HCEC 1CT (cell line): ENCODE data around the gene YTHDF1.
A peak's percentile ranks its signal among the peaks of the same experiment; 100 is the strongest.
"Not testable (repeated sequence)": the region's sequence is repeated elsewhere in the genome, so short reads cannot be mapped to it uniquely, and the experiment has no call there.

Experiments
- DNase-seq: peaks from one replicate; pipeline ENCODE4 v3.0.0-alpha.2; 2017

YTHDF1 gene

DNA sequence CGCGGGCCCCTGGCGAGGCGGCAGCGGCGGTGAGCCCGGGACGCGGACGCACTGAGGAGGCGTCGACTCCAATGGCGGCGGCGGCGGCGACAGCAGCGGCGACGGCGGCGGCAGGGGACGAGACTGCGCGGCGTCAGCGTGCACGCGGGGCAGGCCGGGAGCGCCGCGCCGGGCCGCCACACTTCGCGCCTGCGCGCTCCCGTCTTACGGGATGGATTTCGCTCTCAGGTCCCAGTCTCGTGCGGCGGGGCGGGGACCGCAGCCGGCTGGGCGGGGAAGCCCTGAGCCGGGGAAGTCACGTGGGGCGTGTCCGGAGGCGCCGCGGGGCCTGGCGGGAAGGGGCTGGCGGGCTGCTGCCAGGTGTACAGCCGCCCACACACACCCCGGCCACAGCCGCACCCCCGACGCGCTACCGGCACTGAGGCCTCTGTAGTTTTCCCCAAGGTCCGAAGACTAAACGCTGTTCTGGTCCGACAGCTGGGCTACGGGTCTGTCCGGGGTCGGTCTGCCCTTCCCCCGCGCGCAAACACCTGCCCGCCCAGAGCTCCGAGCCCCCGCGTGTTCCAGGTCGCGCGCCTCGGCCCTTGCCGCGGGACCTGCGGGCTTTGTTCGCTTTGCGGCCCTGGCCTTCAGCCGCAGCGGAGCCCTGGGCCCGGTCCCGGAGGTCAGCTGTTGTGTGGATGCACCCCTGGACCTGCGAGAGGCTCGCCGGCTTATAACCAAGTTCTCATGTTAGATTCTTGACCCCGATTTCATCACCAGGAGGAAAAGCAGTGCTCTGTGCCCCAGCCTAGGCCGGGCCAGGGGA, at the start of gene YTHDF1:
TSS of gene YTHDF1 (minus strand) at position 91 of the 808 bp plus-strand sequence. CDS start 239 bp downstream, outside the sequence.
- peak; percentile 93 for DNase-seq

DNA sequence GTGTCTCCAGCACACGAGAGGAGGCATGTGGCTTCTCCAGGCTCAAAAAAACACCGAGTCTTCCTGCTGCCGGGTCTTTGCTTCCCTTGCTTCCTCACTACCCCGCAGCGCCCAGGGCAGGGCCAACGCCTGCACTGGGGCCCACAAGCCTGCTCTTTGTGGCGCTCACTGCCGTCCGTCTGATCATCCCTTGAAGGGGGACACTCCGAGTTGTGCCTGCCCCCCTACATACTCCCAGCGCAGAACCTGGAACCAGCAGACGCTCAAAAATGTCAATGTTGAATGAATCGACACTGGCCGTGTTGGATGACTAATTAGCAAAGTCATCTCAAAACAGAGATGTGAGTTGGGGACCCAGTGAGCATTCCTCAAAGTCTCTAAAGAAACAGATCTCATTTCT, 48.6 kb upstream of the YTHDF1 start:
- DNase-seq, result no peak

DNA sequence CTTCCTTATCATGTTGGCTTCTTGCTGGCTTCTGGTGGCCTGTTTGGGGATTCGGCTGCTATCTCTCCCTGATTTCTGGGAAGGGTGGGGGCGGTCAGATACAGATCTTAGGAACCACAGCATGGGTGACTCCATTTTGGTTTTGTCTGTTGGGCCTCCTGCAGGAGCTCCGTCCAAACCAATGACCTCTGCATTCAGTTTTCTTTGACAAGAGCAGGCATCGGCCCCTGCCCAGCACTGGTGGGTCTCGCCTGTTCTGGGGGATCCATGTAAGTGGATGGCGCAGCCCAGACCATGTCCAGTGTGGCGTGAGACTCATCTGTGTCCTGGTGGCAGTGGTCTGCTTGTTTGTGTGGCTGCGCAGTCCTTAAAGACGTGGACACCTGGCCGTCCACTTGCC, 48.1 kb upstream of the YTHDF1 start:
- DNase-seq, result no peak

DNA sequence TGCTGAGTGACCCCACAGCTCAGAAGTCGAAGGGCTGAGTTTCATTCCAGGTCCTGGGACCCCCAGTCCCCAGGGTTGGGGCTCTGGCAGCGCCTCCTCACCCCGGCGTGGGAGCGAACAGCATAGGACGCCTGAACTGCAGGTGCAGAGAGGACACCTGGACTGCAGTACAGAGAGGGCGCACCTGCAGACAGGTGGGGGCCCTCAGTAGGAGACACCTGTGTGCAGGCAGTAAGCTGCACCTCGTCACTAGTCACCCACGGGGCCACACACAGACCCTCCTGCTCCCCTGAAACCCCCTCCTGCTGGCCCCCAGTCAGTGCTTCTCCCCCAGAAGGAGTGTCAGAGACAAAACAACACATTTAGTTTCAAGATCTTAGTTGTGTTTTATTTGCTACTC, 46.9 kb upstream of the YTHDF1 start:
- no peak for DNase-seq

DNA sequence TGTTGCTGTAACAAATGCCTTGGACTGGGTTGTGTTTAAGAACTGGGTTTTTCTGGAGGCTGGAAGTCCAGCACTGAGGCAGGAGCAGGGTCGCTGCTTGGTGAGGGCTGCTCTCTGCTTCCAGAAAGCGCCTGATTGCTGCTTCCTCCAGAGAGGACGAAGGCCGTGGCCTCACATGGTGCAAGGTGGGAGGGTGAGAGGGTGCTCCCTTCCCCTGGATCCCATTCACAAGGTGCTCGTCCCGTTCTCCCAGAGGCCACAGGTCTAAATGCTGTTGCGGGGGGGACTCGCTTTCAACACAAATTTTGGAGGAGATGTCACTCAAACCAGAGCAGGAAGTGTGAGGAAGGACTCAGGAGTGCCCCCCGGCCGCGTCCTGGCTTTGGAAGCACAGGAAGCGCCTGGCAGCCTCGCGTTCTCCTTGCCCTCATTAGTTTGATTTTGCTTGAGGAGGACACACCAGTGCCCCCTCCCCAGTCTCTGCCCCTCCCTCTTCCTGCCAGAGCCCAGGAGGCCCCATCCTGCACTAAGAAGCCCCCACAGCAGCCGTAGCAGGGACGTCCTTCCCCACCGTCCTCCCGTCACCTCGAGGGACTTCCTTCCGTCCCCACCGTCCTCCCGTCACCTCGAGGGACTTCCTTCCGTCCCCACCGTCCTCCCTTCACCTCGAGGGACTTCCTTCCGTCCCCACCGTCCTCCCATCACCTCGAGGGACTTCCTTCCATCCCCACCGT, 46.0 kb upstream of the YTHDF1 start:
- no peak for DNase-seq

DNA sequence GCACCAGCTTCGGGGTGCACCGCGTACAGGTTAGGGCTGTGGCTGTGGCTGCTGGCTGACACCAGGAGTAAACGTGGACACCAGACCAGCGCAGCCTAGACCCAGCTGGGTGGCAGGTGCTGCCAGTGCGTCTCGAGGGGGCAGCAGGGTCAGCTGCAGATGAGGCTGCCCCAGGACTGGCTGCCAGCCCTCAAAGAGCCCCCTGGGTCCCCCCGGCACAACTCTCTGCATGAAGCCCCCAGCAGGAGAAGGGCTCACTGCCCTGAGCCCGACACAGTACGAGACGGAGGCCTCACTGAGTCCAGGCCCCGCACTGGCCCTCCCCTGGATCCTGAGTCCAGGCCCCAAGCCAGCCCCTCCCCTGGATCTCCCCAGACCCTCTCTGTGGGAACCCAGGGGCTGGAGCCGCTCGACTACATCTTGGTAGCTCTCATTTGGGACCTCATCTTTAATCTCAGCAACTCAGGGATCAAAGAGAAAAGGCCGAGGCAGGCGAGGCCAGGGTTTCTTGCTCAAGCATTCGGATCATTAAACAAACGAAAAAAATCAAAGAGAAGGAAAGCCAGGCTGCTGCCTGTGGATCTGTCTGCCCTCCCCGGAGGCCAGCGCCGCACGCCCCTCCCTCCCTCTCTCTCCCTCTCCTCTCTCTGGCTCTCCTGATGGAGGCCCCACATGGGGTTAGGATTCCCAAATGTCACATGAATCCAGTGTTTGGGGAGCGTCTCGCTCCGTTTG, 45.3 kb upstream of the YTHDF1 start:
- no peak for DNase-seq

DNA sequence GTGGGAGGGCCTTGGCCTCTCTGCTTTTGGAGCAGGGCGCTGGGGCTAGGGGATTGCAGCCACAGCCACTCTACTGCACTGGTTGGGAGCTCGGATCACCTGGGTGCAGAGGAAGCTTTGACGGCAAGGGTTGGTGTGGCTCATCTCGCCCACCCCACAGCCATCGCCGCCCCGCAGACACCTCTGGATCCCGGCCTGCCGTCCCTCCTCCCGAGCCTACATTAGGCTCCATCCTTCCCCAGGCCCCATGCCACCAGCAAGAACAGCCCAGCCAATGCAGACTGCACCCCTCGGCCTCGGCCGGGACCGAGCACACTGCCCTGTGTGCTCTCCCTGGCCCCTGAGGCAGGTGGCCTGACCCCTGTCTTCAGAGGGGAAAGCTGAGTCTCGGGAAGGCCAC, 44.6 kb upstream of the YTHDF1 start:
- DNase-seq, result no peak

DNA sequence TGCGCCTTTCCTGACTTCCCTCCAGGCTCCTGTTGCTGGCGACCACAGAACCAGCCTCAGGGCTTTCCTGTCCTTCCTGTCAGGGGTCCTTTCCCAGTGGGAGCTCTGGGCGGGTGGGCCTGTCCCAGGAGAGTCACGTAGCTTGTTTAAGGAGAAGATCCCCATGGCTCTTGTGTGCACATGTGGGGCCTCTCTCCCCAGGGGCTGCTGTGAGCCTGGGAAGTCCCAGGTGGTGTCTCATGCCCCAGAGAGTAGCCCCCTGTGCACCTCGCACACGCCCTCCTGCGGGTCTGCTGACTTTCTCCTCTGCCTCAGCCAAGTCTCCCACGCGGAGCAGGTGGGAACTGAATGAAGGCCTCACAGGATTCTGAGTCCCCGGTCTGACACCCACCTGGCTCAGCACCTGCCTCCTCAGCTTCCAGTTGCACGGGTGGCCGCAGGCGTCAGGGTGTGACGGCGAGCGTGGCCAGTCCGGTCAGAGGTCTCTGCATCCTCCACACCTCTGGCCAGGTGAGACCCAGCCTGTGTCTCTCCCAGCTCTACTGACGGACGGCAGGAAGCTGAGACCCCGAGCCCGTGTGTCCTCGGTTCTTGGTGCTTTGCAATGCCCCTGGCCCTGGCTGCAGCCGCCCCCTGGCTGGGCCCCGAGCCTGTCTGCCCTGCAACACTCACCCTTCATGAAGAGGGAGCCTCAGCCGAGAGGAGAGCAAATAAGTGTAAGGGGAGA, 44.0 kb upstream of the YTHDF1 start:
- no peak for DNase-seq

DNA sequence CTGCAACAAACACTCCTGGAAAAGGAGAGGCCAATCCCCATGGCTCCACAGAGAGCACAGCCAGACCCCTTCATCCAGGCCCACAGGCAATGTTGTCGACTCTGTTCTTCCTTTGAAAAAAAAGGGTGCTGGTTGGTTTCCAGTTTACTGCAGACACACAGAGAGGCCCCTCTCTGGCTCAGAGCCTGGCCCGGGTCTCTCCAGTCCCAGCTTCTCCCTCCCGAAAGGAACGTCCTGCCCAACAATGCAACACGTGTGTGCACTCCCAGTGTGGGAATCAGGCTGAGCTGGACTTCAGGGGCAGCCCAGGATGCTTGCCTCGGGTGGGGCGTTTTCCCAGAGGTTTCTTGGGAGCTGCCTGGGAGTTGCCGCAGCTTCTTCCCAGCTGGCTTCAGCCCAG, 42.9 kb upstream of the YTHDF1 start:
- no peak for DNase-seq

DNA sequence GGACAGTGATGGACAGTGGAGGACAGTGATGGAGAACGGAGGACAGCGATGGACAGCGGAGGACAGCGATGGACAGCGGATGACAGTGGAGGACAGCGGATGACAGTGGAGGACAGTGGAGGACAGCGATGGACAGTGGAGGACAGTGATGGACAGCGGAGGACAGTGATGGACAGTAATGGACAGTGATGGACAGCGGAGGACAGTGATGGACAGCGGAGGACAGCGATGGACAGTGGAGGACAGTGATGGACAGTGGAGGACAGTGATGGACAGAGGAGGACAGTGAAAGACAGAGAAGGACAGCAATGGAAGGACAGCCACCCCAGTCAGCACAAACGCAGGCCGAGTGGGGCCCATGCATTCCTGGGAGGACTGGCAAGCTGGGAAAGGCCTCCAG, 41.7 kb upstream of the YTHDF1 start:
- no peak for DNase-seq

DNA sequence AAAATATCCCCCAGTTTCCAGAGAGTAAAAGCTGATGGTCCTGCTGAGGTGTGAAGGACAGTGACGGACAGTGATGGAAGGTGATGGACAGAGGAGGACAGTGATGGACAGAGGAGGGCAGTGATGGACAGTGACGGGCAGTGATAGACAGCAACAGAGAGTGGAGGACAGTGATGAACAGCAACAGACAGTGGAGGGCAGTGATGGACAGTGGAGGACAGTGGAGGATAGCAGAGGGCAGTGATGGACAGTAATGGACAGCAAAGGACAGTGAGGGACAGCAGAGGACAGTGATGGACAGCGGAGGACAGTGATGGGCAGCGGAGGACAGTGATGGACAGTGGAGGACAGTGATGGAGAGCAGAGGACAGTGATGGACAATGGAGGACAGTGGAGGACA, 41.0 kb upstream of the YTHDF1 start:
- DNase-seq, result no peak

DNA sequence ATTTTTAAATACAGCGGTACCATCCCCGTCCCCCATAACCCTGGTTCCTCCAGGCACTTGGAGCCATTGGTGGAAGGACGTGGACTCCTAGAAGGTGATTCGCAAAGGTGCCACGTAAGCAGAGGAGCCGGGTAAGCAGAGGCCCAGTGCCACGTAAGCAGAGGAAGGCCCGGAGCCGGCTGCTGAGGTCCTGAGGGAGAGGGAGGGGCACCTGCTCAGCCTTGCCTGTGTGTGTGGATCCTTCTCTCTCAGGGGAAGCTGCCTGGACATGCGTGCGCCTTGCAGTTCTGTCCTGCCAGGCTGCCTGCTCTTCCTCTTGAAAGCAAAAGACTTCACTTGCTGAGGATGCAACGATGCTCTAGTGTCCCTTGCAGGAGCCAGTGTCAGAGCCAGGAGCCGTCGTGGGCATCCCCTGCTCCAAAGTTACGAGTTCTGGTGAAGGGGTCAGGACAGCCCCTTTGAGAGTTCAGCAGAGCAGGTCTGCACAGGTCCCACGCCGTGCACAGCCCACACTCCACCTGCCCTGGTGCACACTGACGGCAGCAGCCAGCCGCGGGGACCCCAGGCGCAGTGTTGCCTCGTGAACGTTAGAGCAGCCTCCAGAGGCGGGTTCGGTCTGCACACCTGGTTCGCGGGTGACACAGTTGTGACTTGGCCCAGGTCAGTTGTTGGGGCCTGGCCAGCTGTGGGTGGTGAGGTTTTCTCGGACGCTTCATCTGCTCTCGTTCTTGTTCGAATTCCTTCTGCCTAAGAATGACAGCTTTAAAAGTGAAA, 40.2 kb upstream of the YTHDF1 start:
- no peak for DNase-seq

DNA sequence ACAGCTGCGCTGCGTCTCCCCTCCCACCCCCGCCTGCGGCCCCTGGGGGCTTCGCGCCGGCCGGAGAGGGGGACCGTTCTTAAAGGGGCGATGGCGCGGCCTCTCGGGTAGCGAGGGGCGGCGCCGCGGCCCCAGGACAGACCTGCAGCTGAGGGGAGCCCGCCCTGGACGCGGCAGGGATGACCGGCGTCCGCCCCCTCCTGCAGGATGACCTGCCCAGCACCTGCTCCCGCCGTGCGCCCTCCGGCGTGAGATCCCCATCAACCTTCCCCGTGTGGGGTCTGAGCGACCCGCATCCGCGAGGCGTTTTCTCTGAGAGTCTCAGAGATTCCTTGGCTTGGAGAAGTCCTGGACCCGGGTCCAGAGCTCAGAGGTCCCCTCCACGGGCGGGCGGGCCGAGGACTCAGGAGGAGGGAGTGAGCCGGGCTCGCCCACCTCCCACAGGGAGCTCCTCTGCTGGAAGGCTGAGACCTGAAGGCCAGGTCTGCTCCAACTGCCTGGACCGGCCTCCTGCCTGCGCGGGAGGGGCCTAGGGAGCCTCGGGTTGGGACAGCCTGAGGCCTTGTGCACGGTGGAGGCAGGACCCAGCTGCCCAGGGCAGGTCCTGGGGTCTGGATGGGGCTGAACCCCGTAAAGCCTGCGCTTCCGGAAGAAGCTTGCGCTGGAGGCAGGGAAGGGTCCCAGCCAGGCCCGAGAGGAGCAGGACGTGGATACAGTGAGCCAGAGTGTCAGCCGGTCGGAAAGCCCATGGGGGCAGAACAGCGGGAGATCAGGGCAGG, 38.9 kb upstream of the YTHDF1 start:
- DNase-seq, result no peak

DNA sequence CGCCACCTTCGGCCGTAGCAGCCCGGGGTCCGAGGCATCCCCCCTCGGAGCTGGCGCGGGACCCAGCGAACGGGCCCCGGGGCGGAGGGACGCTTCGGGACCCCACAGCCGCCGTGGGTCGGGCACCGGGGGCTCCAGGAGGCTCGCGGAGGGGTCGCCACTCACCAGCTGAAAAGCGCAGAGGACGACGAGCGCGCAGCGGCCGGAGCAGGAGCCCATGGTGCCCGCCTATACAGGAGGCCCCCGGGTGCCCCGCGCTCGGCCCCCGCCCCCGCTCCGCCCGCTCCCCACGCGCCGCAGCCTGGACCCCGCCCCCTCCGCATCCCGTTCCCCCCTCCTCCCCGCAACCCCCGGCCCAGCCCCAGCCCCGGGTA, 38.3 kb upstream of the YTHDF1 start, which contains the start of gene NKAIN4:
TSS of gene NKAIN4 (minus strand) at position 232 of the 374 bp plus-strand sequence. CDS start at position 219, 13 bp downstream.
- no peak for DNase-seq

DNA sequence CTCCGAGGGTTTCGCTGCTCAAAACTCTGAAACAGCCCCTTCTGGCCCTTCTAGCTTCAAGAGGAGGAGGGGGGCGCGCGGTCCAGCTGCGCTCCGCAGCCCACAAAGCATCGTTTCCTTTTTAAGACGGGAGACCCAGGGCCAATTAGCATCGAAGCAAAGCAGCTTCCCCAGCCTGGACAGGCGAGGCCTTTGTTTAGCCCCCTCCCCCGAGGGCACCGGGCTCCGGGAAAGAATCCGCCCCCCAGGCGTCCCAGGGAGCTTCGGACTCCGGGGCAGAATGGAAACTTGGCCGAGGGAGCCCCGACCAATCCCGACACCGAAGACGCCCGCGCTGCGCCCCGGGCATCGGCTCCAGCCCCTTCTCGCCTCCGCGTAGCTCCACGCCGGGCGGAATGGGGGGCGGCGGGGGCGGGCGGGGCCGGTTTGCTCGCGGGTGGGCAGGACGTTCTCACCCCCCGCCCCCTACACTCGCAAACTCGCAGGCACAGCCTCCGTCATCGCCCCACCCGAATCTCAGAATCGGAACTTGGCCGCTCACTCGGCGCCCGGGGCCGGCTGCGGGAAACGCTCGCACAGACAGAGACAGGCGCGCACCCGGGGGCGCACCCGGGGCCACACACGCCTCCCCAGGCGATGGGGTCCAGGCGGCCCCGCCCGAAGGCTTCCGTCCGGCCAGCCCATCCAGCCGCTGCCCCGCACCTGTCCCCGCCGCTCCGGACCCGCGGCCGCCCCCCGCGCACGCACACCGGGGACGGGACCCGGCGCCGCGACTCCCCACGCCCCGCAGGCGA, 37.7 kb upstream of the YTHDF1 start:
- no peak for DNase-seq

DNA sequence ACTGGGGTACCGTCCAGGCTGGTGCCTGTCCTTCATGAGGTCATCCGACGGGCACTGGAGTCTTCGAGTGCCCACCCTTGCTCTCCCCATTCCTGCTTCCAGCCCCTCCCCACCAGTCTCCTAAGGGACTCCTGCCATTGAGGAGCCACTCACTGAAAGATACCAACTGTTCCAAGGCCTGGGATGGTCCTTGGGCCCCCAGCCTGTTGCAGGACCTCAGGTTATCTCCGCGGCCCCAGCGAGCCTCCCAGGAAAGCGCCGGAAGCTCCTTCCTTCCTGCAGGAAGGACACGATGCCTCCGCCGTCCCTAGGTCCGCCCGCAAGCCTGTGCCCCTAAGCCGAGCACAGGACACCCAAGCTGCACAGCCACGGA, 37.1 kb upstream of the YTHDF1 start:
- no peak for DNase-seq

DNA sequence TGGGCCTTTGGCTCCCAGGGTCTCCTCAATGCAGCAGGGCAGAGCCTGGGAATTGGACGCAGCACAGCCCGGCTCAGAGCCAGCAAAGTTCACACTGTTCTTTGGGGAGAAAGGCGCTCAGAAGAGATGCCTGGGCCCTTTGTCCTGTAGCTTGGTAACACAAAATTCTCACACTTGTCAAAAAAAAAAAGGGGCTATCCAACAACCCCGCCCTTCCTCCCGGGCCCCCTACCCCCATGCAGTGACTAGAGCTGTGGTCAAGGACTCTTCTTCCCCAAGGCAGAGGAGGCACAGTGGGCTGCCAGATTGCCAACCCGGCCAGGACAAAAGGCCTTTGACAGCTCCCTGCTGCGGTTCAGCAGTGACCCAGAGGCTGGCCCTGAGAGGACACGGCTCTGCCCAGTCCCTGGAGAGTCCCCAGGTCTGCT, 36.4 kb upstream of the YTHDF1 start:
- DNase-seq, result no peak

DNA sequence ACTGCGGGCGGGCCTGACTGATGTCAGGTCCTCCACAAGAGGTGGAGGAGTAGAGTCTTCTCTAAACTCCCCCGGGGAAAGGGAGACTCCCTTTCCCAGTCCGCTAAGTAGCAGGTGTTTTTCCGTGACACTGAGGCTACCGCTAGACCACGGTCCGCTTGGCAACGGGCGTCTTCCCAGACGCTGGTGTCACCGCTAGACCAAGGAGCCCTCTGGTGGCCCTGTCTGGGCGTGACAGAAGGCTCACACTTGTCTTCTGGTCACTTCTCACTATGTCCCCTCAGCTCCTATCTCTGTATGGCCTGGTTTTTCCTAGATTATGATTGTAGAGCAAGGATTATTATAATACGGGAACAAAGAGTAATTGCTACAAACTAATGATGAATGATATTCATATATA, 35.4 kb upstream of the YTHDF1 start:
- not testable (repeated sequence) for DNase-seq

DNA sequence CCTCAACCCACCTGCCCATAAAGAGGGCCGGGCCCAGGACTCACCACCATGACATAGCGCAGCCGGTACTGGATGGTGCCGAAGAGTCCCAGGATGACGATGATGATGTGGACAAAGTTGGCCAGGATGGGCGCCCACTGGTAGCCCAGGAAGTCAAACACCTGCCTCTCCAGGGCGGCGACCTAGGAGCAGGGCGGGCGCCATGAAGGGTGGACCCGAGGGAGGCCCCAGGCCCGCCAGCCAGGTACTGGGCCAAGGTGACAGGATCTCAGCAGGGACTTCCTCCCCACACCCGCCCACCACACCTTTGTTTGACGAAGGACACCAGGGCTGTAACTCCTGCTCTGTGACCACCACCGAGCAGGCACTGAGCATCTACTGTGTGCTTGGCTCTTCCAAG, 34.0 kb upstream of the YTHDF1 start:
- no peak for DNase-seq

DNA sequence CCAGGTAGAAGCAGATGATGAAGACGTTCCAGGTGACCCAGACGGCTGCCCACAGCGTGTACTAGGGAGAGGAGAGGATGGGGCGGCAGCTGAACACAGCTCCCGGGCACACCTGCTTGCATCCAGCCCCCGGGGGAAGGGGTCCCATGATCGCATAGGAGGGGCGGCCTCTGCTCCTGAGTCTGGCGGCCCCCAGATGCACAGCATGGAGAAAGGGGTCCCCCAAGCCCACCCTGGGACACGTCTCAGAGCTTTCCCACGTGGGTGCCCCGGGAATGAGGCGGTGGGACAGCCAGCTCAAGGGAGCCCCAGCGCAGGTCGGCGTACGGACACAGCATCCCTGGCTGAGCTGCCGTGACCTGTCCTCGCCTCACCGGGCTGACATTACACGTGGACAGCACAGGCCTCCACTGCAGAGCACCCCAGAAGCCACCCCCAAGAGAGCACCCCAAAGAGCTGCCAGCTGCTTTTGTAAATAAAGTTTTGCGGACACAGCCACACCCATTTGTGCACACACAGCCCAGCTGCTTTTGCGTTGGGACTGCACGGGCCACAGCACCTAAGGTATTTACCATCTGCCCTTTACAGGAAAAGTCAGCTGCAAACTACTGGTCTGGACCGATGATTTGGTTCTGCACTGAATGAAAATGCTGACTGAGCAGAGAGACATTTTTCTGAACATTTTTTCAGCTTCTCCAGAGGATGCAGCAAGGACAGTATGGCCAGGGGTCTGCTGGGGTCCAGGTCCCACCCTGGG, 33.1 kb upstream of the YTHDF1 start:
- no peak for DNase-seq
